GM06990 (cell line): Measurements from ENCODE around the gene F13A1.

ENCODE experiments used
- DNase-seq: peaks from one replicate; pipeline ENCODE4 v3.0.0-alpha.2; 2011; ENCODE audit not compliant: insufficient read length; ENCODE audit errors: extremely low read depth
- H3K27me3 ChIP-seq: replicated peaks from 2 replicates; pipeline ENCODE4 v1.6.0; 2011; ENCODE audit warnings: low read length; ENCODE audit not compliant: control insufficient read depth, insufficient read depth
- H3K36me3 ChIP-seq: 2 replicates; pipeline ENCODE4 v1.5.1; 2011; ENCODE audit warnings: low read length; ENCODE audit not compliant: control insufficient read depth, insufficient read depth
- H3K4me3 ChIP-seq: replicated peaks from 2 replicates; pipeline ENCODE4 v1.5.1; 2011; ENCODE audit warnings: low read depth, mild to moderate bottlenecking, control low read depth, low read length
- CTCF ChIP-seq: IDR thresholded peaks from 2 replicates; pipeline ENCODE4 v1.5.1; 2011; ENCODE audit warnings: low read length, control low read depth, mild to moderate bottlenecking, inconsistent platforms; ENCODE audit not compliant: insufficient read depth, poor library complexity, severe bottlenecking

F13A1 gene

GRCh38 chr6:6239598-6240581 lies 80.6 kb downstream of the F13A1 start:
- H3K36me3 ChIP-seq, result no peaks in the 10 kb centered on the region
- no peak overlapping the region for H3K4me3 ChIP-seq
- no peaks in the 10 kb centered on the region for H3K27me3 ChIP-seq
- no peak for DNase-seq
- no peak for TF ChIP-seq CTCF

- Histone ChIP-seq H3K36me3 (no peaks in the 10 kb centered on the region), H3K27me3 (no peaks in the 10 kb centered on the region), H3K4me3 (no peak overlapping the region)
- TF ChIP-seq CTCF, result no peak
- no peak for DNase-seq
Observed at GRCh38 chr6:6236730-6237469, 83.6 kb downstream of the F13A1 start.

- no peaks in the 10 kb centered on the region for H3K36me3 ChIP-seq
- TF ChIP-seq CTCF, result no peak
- no peak overlapping the region for H3K4me3 ChIP-seq
- H3K27me3 ChIP-seq, result no peaks in the 10 kb centered on the region
- DNase-seq, result no peak
Observed at GRCh38 chr6:6235786-6236185, 84.7 kb downstream of the F13A1 start.

GRCh38 chr6:6234963-6235362 lies 85.5 kb downstream of the F13A1 start:
- no peak for DNase-seq
- Histone ChIP-seq H3K4me3 (no peak overlapping the region), H3K36me3 (no peaks in the 10 kb centered on the region), H3K27me3 (no peaks in the 10 kb centered on the region)
- no peak for TF ChIP-seq CTCF

- H3K36me3 ChIP-seq, result no peaks in the 10 kb centered on the region
- TF ChIP-seq CTCF, result no peak
- H3K27me3 ChIP-seq, result no peaks in the 10 kb centered on the region
- DNase-seq, result no peak
- no peak overlapping the region for H3K4me3 ChIP-seq
Observed at GRCh38 chr6:6230286-6230685, 90.2 kb downstream of the F13A1 start.
